GM12878 (cell line): ENCODE data around the gene NMRK2.

Experiments
- EZH2 ChIP-seq: IDR thresholded peaks from 2 replicates; pipeline ENCODE4 v1.6.1; 2012; ENCODE audit warnings: low read depth, mild to moderate bottlenecking, control low read depth, inconsistent platforms, low read length, borderline replicate concordance; ENCODE audit not compliant: control insufficient read depth
- LARP7 ChIP-seq: fragments of 450-650 bp; IDR thresholded peaks from 2 replicates; pipeline ENCODE4 v1.6.1; 2017; ENCODE audit warnings: mild to moderate bottlenecking
- NR2C2 ChIP-seq: IDR thresholded peaks from 2 replicates; pipeline ENCODE4 v1.6.1; 2011; ENCODE audit warnings: borderline replicate concordance, low read depth; ENCODE audit not compliant: control insufficient read depth, insufficient read length
- POLR2A ChIP-seq: IDR thresholded peaks from 2 replicates; pipeline ENCODE4 v1.6.1; 2011; ENCODE audit warnings: low read depth, mild to moderate bottlenecking, low read length
- SREBF1 ChIP-seq: IDR thresholded peaks from 2 replicates; pipeline ENCODE4 v1.6.1; 2012; ENCODE audit warnings: mild to moderate bottlenecking, low read length
- SUZ12 ChIP-seq: fragments of 200-600 bp; sonication (generic); IDR thresholded peaks from one replicate; pipeline ENCODE4 v1.6.1; 2018; ENCODE audit warnings: antibody characterized with exemption, mild to moderate bottlenecking; ENCODE audit not compliant: unreplicated experiment
- USF2 ChIP-seq: IDR thresholded peaks from 2 replicates; pipeline ENCODE4 v1.6.1; 2011; ENCODE audit warnings: low read depth, low read length, improper control_type of control experiment, borderline replicate concordance
- ZNF592 ChIP-seq: fragments of 450-650 bp; IDR thresholded peaks from 2 replicates; pipeline ENCODE4 v1.6.1; 2017; ENCODE audit warnings: mild to moderate bottlenecking, moderate library complexity
- TF ChIP-seq, protein P1 (sequence below), 3 experiments: IDR thresholded peaks in 2 of 3; conservative IDR thresholded peaks in 1 of 3; 2 replicates each; pipeline ENCODE4 v1.5.1; 2011; ENCODE audit warnings: low read depth in 3 of 3, low read length in 3 of 3, mild to moderate bottlenecking in 3 of 3, control low read depth in 2 of 3, moderate library complexity in 2 of 3, inconsistent platforms in 1 of 3, mixed read lengths in 1 of 3; ENCODE audit not compliant: control insufficient read depth in 2 of 3, insufficient read depth in 1 of 3; ENCODE audit errors: extremely low read depth in 1 of 3

GRCh38 chr19:3919793-3920192 is 13.1 kb upstream of the NMRK2 start:
- TF ChIP-seq NR2C2 = no peak
- TF ChIP-seq LARP7 = no peak
- TF ChIP-seq, protein P1, sequence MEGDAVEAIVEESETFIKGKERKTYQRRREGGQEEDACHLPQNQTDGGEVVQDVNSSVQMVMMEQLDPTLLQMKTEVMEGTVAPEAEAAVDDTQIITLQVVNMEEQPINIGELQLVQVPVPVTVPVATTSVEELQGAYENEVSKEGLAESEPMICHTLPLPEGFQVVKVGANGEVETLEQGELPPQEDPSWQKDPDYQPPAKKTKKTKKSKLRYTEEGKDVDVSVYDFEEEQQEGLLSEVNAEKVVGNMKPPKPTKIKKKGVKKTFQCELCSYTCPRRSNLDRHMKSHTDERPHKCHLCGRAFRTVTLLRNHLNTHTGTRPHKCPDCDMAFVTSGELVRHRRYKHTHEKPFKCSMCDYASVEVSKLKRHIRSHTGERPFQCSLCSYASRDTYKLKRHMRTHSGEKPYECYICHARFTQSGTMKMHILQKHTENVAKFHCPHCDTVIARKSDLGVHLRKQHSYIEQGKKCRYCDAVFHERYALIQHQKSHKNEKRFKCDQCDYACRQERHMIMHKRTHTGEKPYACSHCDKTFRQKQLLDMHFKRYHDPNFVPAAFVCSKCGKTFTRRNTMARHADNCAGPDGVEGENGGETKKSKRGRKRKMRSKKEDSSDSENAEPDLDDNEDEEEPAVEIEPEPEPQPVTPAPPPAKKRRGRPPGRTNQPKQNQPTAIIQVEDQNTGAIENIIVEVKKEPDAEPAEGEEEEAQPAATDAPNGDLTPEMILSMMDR (IDR thresholded peaks at IDR 0.05 in 2 of 3, conservative IDR thresholded peaks at IDR 0.05 in 1 of 3; ENCODE audit: control insufficient read depth in 2 of 3, extremely low read depth in 1 of 3, insufficient read depth in 1 of 3, low read depth in 3 of 3, low read length in 3 of 3) = no peak
- no peak for TF ChIP-seq POLR2A
- TF ChIP-seq SREBF1 = no peak
- no peak for TF ChIP-seq USF2
- TF ChIP-seq EZH2 = no peak
- no peak for TF ChIP-seq SUZ12
- TF ChIP-seq ZNF592 = no peak
